Activated CD4-positive, alpha-beta T cell treated with anti-CD3 and anti-CD28 coated beads for 36 hours (primary cell): ENCODE results near the gene C1QL4. TPM values are rescaled to one million over a fixed set of nuclear protein-coding genes. Genes with fewer than 3 reads are reported as not detected.

ENCODE experiments used
- ATAC-seq: fragments of 200-7000 bp; cut with Tn5 transposase; one replicate; pipeline ENCODE4 v1.10.0; 2021; ENCODE audit warnings: mild to moderate bottlenecking, moderate library complexity
- CTCF ChIA-PET: fragments of 350-600 bp; sonication (Branson Sonifier 250); formaldehyde crosslinking; loops from one replicate; lab custom pipeline; 2021; ENCODE audit warnings: antibody characterized with exemption; lab: Charles Lee
- POLR2A ChIA-PET: fragments of 350-600 bp; sonication (Branson Sonifier 250); formaldehyde crosslinking; loops from one replicate; lab custom pipeline; 2021; ENCODE audit warnings: antibody characterized with exemption, inconsistent platforms; lab: Charles Lee
- DNase-seq: peaks from one replicate; pipeline ENCODE4 v3.0.0-alpha.2; 2020
- H3K27ac Mint-ChIP-seq: one replicate; pipeline ENCODE4 v1.8.0; 2021; ENCODE audit warnings: mixed read lengths
- H3K27me3 Mint-ChIP-seq: one replicate; pipeline ENCODE4 v1.8.0; 2021; ENCODE audit warnings: mixed read lengths
- H3K36me3 Mint-ChIP-seq: one replicate; pipeline ENCODE4 v1.8.0; 2021; ENCODE audit warnings: low read depth, mixed read lengths
- H3K4me1 Mint-ChIP-seq: one replicate; pipeline ENCODE4 v1.8.0; 2021; ENCODE audit warnings: mixed read lengths
- H3K4me3 Mint-ChIP-seq: one replicate; pipeline ENCODE4 v1.8.0; 2021; ENCODE audit warnings: mild to moderate bottlenecking, moderate library complexity, mixed read lengths
- H3K9me3 Mint-ChIP-seq: one replicate; pipeline ENCODE4 v1.8.0; 2021; ENCODE audit warnings: low read depth, mixed read lengths
- intact Hi-C, 2 experiments: fragments of 100-400 bp; cut with DNase I in 1 of 2; cut with micrococcal nuclease in 1 of 2; formaldehyde crosslinking; loops; one replicate each; pipeline versions ENCODE4 v1.14.2 to v1.15.1; 2022 to 2024; cut with DNase I, micrococcal nuclease
- total RNA-seq, 2 experiments: library from RNA; stranded (reverse); gene quantifications; one replicate each; pipeline ENCODE4 v1.2.3, GENCODE V29; 2021

Gene C1QL4
- total RNA-seq, 2 experiments from 2014 or later: not detected

DNA sequence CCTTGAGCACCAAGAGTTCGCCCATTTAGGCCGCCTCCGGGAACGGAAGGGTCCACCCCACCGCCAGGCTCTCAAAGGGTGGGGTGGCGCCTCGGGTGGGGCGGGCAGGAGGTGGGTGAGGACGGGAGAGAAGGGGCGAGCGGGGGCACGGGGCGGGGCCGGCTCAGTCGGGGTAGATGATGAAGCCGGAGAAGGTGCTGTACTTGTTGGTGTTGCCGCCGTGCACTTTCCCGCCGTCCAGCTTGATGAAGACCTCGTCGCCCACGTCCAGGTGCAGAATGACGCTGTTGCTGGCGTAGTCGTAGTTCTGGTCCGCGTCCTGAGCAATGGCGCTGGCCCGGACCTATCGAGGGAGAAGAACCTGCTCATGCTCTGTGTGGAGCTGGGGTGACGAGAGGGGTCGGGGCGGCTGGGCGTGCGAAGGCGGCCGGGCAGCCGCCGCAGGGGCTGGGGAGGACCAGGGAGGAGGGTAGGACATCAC, 4.1 kb downstream of the C1QL4 start:
- H3K4me1 Mint-ChIP-seq: peaks cover 23% of the 10 kb centered on the region
- H3K4me3 Mint-ChIP-seq: peak overlapping the region; percentile 45
- DNase-seq: no peak
- H3K9me3 Mint-ChIP-seq: no peaks in the 10 kb centered on the region
- no peak overlapping the region for H3K27ac Mint-ChIP-seq
- CTCF ChIA-PET: interaction anchor here (1.3 to 2.3 kb wide), 4 partner anchors 9 to 37 kb away, joined by 4 to 20 read pairs (median 6); partner anchors contain the start of gene DNAJC22
- H3K36me3 Mint-ChIP-seq: peaks cover 22% of the 10 kb centered on the region
- POLR2A ChIA-PET: interaction anchor here (0.7 kb wide), 1 partner anchor 10 kb away, joined by 3 read pairs; the partner anchor contains the start of gene TROAP
- intact Hi-C loops: no loop called here
- peaks cover 49% of the 10 kb centered on the region for H3K27me3 Mint-ChIP-seq
- ATAC-seq: no peak

DNA sequence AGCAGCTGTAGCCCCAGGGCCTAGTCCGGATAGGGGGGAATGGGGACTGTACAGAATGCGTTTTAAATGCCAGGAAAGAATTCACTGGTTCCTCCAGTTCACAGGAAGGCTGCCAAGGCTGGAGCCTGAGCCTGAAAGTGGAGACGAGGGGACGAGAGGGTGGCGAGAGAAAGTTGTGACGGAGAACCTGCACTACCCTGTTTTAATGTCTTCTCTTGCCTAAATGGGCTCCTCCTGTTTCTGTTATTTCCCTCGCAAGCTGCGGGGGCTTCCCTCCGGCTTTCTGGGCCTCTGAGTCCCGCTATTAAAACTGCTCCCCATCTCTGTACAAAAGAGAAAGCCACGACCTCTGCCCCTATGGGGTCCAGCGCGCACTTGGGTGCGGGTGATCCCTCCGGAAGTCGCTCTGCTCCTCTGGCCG, 4.5 kb downstream of the C1QL4 start:
- intact Hi-C loops: no loop called here
- POLR2A ChIA-PET: interaction anchor here (1.1 kb wide), 2 partner anchors 10 to 11 kb away, joined by 3 to 6 read pairs; partner anchors contain the start of gene TROAP
- no peak overlapping the region for H3K27ac Mint-ChIP-seq
- DNase-seq (no peak), ATAC-seq (no peak)
- H3K27me3 Mint-ChIP-seq: peaks cover 45% of the 10 kb centered on the region
- CTCF ChIA-PET: interaction anchor here (0.5 to 2.3 kb wide), 10 partner anchors 9 to 238 kb away, joined by 3 to 20 read pairs (median 6); partner anchors contain the start of genes DHH, DNAJC22, PRPH and TROAP
- peaks cover 25% of the 10 kb centered on the region for H3K36me3 Mint-ChIP-seq
- H3K4me1 Mint-ChIP-seq: peaks cover 18% of the 10 kb centered on the region
- H3K9me3 Mint-ChIP-seq: no peaks in the 10 kb centered on the region
- no peak overlapping the region for H3K4me3 Mint-ChIP-seq

DNA sequence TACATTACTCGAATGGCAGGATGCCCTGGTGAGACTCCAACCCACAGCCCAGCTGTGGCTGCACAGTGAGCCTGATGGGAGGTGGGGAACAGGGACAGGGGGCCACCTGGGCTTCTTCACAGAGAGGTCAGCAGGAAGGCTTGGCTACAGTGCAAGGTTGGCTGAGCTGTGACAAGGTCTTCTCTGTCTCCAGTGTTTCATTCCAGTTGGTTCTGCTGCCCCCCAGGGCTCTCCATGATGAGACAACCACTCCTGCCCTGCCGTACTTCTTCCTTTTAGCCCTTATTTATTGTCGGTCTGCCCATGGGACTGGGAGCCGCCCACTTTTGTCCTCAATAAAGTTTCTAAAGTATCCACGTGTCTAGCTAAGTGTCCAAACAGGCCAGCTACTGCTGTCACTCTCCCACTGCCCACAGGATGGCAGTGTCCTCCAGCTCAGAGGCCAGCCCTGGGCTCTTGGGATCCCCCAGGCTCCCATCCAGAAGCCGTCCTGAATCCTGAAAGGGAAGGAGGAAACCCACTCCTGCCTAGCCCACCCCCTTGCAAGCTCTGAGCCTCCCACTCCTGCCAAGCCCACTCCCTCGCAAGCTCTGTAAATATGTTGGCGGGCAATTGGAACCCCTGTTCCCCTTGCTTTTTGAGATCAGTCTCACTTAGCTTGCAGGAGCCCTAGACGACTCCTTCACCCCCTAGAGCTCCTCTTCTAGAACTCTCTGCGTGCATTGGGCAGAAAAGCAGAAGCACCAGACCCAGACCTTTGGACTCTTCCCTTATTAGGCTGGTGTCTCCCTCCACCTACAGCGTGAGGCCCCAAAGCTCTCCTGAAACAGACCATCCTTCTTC, 5.4 kb downstream of the C1QL4 start:
- intact Hi-C loops: no loop called here
- DNase-seq (no peak), ATAC-seq (no peak)
- H3K36me3 Mint-ChIP-seq: peaks cover 29% of the 10 kb centered on the region
- H3K9me3 Mint-ChIP-seq: no peaks in the 10 kb centered on the region
- no peak overlapping the region for H3K27ac Mint-ChIP-seq
- H3K4me1 Mint-ChIP-seq: peaks cover 10% of the 10 kb centered on the region
- ChIA-PET CTCF (interaction anchor here (0.5 to 2.3 kb wide), 17 partner anchors 9 to 240 kb away, joined by 3 to 20 read pairs (median 4); partner anchors contain the start of genes DHH, DNAJC22, PRPH and SPATS2), POLR2A (interaction anchor here (0.6 to 1.1 kb wide), 3 partner anchors 9 to 61 kb away, joined by 3 to 6 read pairs (median 4); partner anchors contain the start of gene TROAP)
- H3K4me3 Mint-ChIP-seq: no peak overlapping the region
- H3K27me3 Mint-ChIP-seq: peaks cover 37% of the 10 kb centered on the region

DNA sequence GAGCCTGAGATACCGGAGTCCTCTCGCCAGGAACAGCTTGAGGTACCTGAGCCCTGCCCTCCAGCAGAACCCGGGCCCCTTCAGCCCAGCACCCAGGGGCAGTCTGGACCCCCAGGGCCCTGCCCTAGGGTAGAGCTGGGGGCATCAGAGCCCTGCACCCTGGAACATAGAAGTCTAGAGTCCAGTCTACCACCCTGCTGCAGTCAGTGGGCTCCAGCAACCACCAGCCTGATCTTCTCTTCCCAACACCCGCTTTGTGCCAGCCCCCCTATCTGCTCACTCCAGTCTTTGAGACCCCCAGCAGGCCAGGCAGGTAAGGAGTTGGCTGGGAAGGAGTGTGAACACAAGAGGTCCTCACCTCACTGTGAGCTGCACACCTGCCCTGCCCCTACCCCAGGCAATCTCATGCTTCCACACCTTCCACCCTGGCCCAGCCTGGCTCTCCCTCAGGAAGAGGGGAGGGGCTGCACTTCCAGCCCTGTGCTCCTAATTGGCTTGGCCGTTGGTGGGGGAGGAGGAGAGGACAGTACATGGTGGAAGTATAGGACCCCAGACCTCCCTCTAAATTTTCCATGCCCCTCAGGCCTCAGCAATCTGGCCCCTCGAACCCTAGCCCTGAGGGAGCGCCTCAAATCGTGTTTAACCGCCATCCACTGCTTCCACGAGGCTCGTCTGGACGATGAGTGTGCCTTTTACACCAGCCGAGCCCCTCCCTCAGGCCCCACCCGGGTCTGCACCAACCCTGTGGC, 6.2 kb downstream of the C1QL4 start:
- ATAC-seq: no peak
- Mint-ChIP-seq H3K36me3 (peaks cover 32% of the 10 kb centered on the region), H3K4me1 (peaks cover 9% of the 10 kb centered on the region), H3K27ac (no peak overlapping the region), H3K27me3 (peaks cover 36% of the 10 kb centered on the region), H3K9me3 (no peaks in the 10 kb centered on the region), H3K4me3 (no peak overlapping the region)
- POLR2A ChIA-PET: no interaction called here
- intact Hi-C loops: no loop called here
- CTCF ChIA-PET: interaction anchor here (0.5 to 2.3 kb wide), 11 partner anchors 8 to 184 kb away, joined by 3 to 20 read pairs (median 6); partner anchors contain the start of genes DNAJC22, PRPH, SPATS2 and TROAP
- DNase-seq: no peak

DNA sequence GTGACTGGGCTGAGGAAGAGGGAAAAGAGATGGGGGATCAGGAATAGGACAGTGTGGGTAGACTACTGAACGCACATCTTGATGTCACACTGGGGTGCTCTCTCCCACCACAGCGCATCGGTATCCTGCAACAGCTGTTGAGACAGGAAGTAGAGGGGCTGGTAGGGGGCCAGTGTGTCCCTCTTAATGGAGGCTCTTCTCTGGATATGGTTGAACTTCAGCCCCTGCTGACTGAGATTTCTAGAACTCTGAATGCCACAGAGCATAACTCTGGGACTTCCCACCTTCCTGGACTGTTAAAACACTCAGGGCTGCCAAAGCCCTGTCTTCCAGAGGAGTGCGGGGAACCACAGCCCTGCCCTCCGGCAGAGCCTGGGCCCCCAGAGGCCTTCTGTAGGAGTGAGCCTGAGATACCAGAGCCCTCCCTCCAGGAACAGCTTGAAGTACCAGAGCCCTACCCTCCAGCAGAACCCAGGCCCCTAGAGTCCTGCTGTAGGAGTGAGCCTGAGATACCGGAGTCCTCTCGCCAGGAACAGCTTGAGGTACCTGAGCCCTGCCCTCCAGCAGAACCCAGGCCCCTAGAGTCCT, 6.9 kb downstream of the C1QL4 start:
- H3K9me3 Mint-ChIP-seq: no peaks in the 10 kb centered on the region
- intact Hi-C loops: no loop called here
- peaks cover 7% of the 10 kb centered on the region for H3K4me1 Mint-ChIP-seq
- peaks cover 33% of the 10 kb centered on the region for H3K36me3 Mint-ChIP-seq
- POLR2A ChIA-PET: no interaction called here
- CTCF ChIA-PET: interaction anchor here (1.1 to 2.0 kb wide), 2 partner anchors 12 to 41 kb away, joined by 4 to 17 read pairs; no protein-coding TSS in a partner anchor
- peaks cover 29% of the 10 kb centered on the region for H3K27me3 Mint-ChIP-seq
- ATAC-seq: no peak
- H3K27ac Mint-ChIP-seq: no peak overlapping the region
- H3K4me3 Mint-ChIP-seq: no peak overlapping the region
- DNase-seq: no peak

DNA sequence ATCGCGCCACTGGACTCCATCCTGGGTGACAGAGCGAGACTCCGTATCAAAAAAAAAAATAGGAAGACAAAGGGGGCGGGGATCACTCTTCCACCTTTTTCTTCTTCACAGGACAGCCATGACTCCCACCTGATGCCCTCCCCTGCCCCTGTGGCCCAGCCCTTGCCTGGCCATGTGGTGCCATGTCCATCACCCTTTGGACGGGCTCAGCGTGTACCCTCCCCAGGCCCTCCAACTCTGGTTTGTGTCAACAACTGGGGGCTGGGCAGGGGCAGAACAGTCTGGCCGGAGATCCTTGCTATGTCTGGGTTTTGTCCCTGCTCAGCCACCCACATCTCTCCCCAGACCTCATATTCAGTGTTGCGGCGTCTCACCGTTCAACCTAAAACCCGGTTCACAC, 8.2 kb downstream of the C1QL4 start:
- Mint-ChIP-seq H3K9me3 (no peaks in the 10 kb centered on the region), H3K36me3 (peaks cover 37% of the 10 kb centered on the region), H3K4me1 (peaks cover 5% of the 10 kb centered on the region), H3K4me3 (no peak overlapping the region), H3K27ac (no peak overlapping the region), H3K27me3 (peaks cover 20% of the 10 kb centered on the region)
- ATAC-seq (no peak), DNase-seq (no peak)
- CTCF ChIA-PET: interaction anchor here (1.1 kb wide), 1 partner anchor 40 kb away, joined by 4 read pairs; no protein-coding TSS in a partner anchor
- intact Hi-C loops: no loop called here
- POLR2A ChIA-PET: no interaction called here

DNA sequence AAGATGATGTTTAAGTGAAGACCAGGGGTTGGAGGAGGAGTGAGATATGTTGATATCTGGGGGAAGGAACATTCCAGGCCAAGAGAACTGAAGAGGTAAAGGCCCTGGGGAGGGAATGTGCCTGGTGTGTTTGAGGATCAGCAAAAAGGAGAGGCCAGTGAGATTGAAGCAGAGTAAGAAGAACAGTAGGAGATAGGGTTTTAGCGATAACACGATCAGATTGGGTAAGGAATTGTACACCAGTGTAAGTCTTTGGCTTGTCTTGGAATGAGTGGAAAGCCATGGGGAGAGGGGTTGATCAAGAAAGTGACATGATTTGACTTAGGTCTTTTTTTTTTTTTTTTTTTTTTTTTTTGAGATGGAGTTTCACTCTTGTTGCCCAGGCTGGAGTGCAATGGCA, 9.1 kb downstream of the C1QL4 start:
- H3K4me1 Mint-ChIP-seq: peaks cover 2% of the 10 kb centered on the region
- H3K9me3 Mint-ChIP-seq: no peaks in the 10 kb centered on the region
- intact Hi-C loops: no loop called here
- no peak overlapping the region for H3K4me3 Mint-ChIP-seq
- no peak overlapping the region for H3K27ac Mint-ChIP-seq
- H3K27me3 Mint-ChIP-seq: peaks cover 15% of the 10 kb centered on the region
- peaks cover 37% of the 10 kb centered on the region for H3K36me3 Mint-ChIP-seq
- ChIA-PET CTCF (no interaction called here), POLR2A (no interaction called here)
- DNase-seq (no peak), ATAC-seq (no peak)

DNA sequence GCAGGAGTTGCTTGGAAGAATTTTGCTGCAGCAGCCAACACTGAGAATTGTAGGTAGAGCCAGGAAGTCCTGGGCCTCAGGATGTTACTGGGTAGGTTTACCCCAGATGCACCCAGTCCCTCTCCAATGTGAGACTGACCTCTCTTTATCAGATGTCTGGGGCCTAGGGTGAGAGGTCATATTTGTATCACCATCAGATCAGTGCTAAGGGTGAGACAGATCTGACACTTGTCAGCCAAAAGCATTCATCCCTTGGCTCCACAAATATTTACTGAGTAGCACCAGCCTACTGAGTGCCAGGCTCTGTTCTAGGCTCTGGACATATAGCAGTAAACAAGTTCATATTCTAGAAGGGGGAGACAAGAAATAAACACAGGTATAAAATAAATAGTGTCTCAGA, 9.6 kb downstream of the C1QL4 start:
- intact Hi-C loops: no loop called here
- Mint-ChIP-seq H3K4me1 (peaks cover under 1% of the 10 kb centered on the region), H3K4me3 (no peak overlapping the region), H3K27me3 (peaks cover 10% of the 10 kb centered on the region), H3K9me3 (no peaks in the 10 kb centered on the region), H3K36me3 (peaks cover 37% of the 10 kb centered on the region), H3K27ac (no peak overlapping the region)
- DNase-seq: no peak
- POLR2A ChIA-PET: no interaction called here
- CTCF ChIA-PET: no interaction called here
- ATAC-seq: no peak

DNA sequence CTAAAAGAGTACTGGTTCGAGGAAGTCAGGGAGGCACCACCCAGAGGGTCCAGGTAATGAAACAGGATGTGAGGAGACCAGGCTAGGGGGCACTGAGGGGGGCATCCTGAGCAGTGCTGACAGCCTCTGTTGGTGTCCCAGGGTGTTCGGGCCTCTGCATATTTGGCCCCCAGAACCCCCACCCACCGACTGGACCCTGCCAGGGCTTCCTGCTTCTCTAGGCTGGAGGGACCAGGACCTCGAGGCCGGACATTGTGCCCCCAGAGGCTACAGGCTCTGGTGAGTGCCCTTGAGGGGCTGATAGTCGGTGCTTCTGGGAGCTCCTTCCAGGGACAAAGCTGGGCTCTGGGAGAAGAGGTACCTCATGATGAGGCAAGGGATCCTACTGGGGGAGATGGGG, 11.4 kb downstream of the C1QL4 start:
- no peak overlapping the region for H3K4me3 Mint-ChIP-seq
- DNase-seq (no peak), ATAC-seq (no peak)
- no peak overlapping the region for H3K27ac Mint-ChIP-seq
- H3K27me3 Mint-ChIP-seq: no peaks in the 10 kb centered on the region
- ChIA-PET CTCF (interaction anchor here (0.6 to 4.2 kb wide), 5 partner anchors 17 to 389 kb away, joined by 3 to 23 read pairs (median 3); partner anchors contain the start of gene PRPH), POLR2A (no interaction called here)
- no peaks in the 10 kb centered on the region for H3K9me3 Mint-ChIP-seq
- H3K4me1 Mint-ChIP-seq: peaks cover 10% of the 10 kb centered on the region
- peaks cover 24% of the 10 kb centered on the region for H3K36me3 Mint-ChIP-seq
- intact Hi-C loops: no loop called here

DNA sequence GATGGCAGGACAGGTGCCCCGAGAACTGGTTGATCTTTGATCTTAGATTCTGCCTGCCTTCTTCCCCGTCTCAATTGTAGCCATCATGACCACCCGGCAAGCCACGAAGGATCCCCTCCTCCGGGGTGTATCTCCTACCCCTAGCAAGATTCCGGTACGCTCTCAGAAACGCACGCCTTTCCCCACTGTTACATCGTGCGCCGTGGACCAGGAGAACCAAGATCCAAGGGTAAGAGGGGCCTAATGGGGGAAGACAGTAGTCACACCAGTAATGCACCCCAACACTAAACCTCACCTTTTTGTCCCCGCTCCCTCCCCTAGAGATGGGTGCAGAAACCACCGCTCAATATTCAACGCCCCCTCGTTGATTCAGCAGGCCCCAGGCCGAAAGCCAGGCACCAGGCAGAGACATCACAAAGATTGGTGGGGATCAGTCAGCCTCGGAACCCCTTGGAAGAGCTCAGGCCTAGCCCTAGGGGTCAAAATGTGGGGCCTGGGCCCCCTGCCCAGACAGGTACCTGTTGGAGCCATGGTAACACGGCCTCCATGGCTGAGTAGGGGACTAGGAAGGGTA, 13.4 kb downstream of the C1QL4 start:
- DNase-seq (no peak), ATAC-seq (no peak)
- Mint-ChIP-seq H3K9me3 (no peaks in the 10 kb centered on the region), H3K27me3 (no peaks in the 10 kb centered on the region), H3K27ac (peak overlapping the region; percentile 95), H3K4me3 (peak overlapping the region; percentile 95), H3K36me3 (peaks cover 15% of the 10 kb centered on the region), H3K4me1 (peaks cover 10% of the 10 kb centered on the region)
- POLR2A ChIA-PET: interaction anchor here (0.6 to 2.4 kb wide), 12 partner anchors 8 to 641 kb away, joined by 3 to 11 read pairs (median 6); partner anchors contain the start of genes KANSL2, LMBR1L, PRPH and RHEBL1
- intact Hi-C loops: loop anchor here (1.0 to 5.0 kb wide), 14 partner anchors 19 to 702 kb away; partner anchors contain the start of genes TUBA1B (in 2 of the 2), TUBA1C (in 2 of the 2), ARF3 (in 1 of the 2) and BCDIN3D (in 1 of the 2)
- CTCF ChIA-PET: interaction anchor here (0.6 to 4.2 kb wide), 14 partner anchors 8 to 217 kb away, joined by 3 to 27 read pairs (median 7); partner anchors contain the start of genes C1QL4, DNAJC22 and PRPH
